Activated T-cell treated with anti-CD3 and anti-CD28 coated beads, Interleukin-2, amount 50 U/mL, for 4 hours (primary cell): Measurements from ENCODE around the gene CCL4L2. TPM values are rescaled to one million over a fixed set of nuclear protein-coding genes. Genes with fewer than 3 reads are reported as not detected.
A peak's percentile ranks its signal among the peaks of the same experiment; 100 is the strongest.
"Not testable (repeated sequence)": the region's sequence is repeated elsewhere in the genome, so short reads cannot be mapped to it uniquely, and the experiment has no call there.

ENCODE experiments used
- ATAC-seq, 2 donors: fragments of 200-7000 bp; cut with Tn5 transposase; one replicate each; pipeline ENCODE4 v1.10.0; 2021
- DNase-seq: peaks from one replicate; pipeline ENCODE4 v3.0.0-alpha.2; 2020
- H3K27me3 Mint-ChIP-seq: one replicate; pipeline ENCODE4 v1.8.0; 2021; ENCODE audit warnings: low read depth, mixed read lengths
- H3K36me3 Mint-ChIP-seq: one replicate; pipeline ENCODE4 v1.8.0; 2022; ENCODE audit warnings: mixed read lengths; ENCODE audit not compliant: insufficient read depth
- H3K4me1 Mint-ChIP-seq: one replicate; pipeline ENCODE4 v1.8.0; 2021; ENCODE audit warnings: low read depth, mixed read lengths
- H3K4me3 Mint-ChIP-seq: one replicate; pipeline ENCODE4 v1.8.0; 2021; ENCODE audit warnings: mild to moderate bottlenecking, moderate library complexity, mixed read lengths
- H3K9me3 Mint-ChIP-seq: one replicate; pipeline ENCODE4 v1.8.0; 2021; ENCODE audit warnings: mixed read lengths
- total RNA-seq, 3 donors: library from RNA; stranded (reverse); gene quantifications; one replicate each; pipeline ENCODE4 v1.2.1, GENCODE V29; 2021

Gene CCL4L2
- total RNA-seq, 3 donors from 2014 or later, result 83.5 to 517 (median 380) TPM

- ATAC-seq, result no peak
- Mint-ChIP-seq H3K9me3 (no peaks in the 10 kb centered on the region), H3K4me1 (peaks cover 26% of the 10 kb centered on the region), H3K36me3 (no peaks in the 10 kb centered on the region), H3K27me3 (peaks cover 17% of the 10 kb centered on the region), H3K4me3 (no peak overlapping the region)
- DNase-seq, result no peak
These were observed 5.0 kb upstream of the CCL4L2 start for GRCh38 chr17:36205637-36206485.

GRCh38 chr17:36206486-36206821 lies 4.4 kb upstream of the CCL4L2 start:
- H3K36me3 Mint-ChIP-seq, H3K4me3 Mint-ChIP-seq, DNase-seq, H3K9me3 Mint-ChIP-seq: not testable (repeated sequence)
- Mint-ChIP-seq H3K4me1 (peaks cover 28% of the 10 kb centered on the region), H3K27me3 (peaks cover 19% of the 10 kb centered on the region)
- peak in 1 of 2 donors; percentile 65 for ATAC-seq

- H3K36me3 Mint-ChIP-seq, DNase-seq, H3K4me3 Mint-ChIP-seq, H3K9me3 Mint-ChIP-seq, ATAC-seq: not testable (repeated sequence)
- Mint-ChIP-seq H3K4me1 (peaks cover 25% of the 10 kb centered on the region), H3K27me3 (peaks cover 23% of the 10 kb centered on the region)
These were observed 3.5 kb upstream of the CCL4L2 start for GRCh38 chr17:36207383-36207782.

GRCh38 chr17:36209575-36209974 lies 1.3 kb upstream of the CCL4L2 start:
- no peaks in the 10 kb centered on the region for H3K9me3 Mint-ChIP-seq
- ATAC-seq (no peak), DNase-seq (no peak)
- no peak overlapping the region for H3K4me3 Mint-ChIP-seq
- peaks cover 22% of the 10 kb centered on the region for H3K4me1 Mint-ChIP-seq
- peaks cover 19% of the 10 kb centered on the region for H3K27me3 Mint-ChIP-seq
- no peaks in the 10 kb centered on the region for H3K36me3 Mint-ChIP-seq

- not testable (repeated sequence) for H3K9me3 Mint-ChIP-seq, DNase-seq, ATAC-seq, H3K36me3 Mint-ChIP-seq
- Mint-ChIP-seq H3K4me3 (peak overlapping the region; percentile 75), H3K4me1 (peaks cover 23% of the 10 kb centered on the region), H3K27me3 (peaks cover 19% of the 10 kb centered on the region)
These were observed 815 bp downstream of the CCL4L2 start for GRCh38 chr17:36211484-36212271.

- H3K4me1 Mint-ChIP-seq, result peaks cover 21% of the 10 kb centered on the region
- peaks cover 17% of the 10 kb centered on the region for H3K27me3 Mint-ChIP-seq
- H3K4me3 Mint-ChIP-seq, result peak overlapping the region; percentile 75
- no peaks in the 10 kb centered on the region for H3K36me3 Mint-ChIP-seq
- no peak for DNase-seq
- H3K9me3 Mint-ChIP-seq, result no peaks in the 10 kb centered on the region
- ATAC-seq, result no peak
These were observed 1.4 kb downstream of the CCL4L2 start for GRCh38 chr17:36212272-36212605.

- DNase-seq, result no peak
- H3K27me3 Mint-ChIP-seq, result peaks cover 19% of the 10 kb centered on the region
- no peak for ATAC-seq
- H3K9me3 Mint-ChIP-seq, result no peaks in the 10 kb centered on the region
- H3K4me3 Mint-ChIP-seq, result peak overlapping the region; percentile 75
- H3K4me1 Mint-ChIP-seq, result peaks cover 21% of the 10 kb centered on the region
- H3K36me3 Mint-ChIP-seq, result no peaks in the 10 kb centered on the region
These were observed 2.1 kb downstream of the CCL4L2 start for GRCh38 chr17:36212966-36213365.

- ATAC-seq, result no peak
- Mint-ChIP-seq H3K9me3 (peaks cover 4% of the 10 kb centered on the region), H3K4me1 (peaks cover 21% of the 10 kb centered on the region), H3K36me3 (no peaks in the 10 kb centered on the region), H3K4me3 (no peak overlapping the region), H3K27me3 (peaks cover 19% of the 10 kb centered on the region)
- no peak for DNase-seq
These were observed 2.8 kb downstream of the CCL4L2 start for GRCh38 chr17:36213695-36214094.

GRCh38 chr17:36214918-36215317 lies 4.1 kb downstream of the CCL4L2 start:
- Mint-ChIP-seq H3K36me3 (no peaks in the 10 kb centered on the region), H3K4me3 (no peak overlapping the region)
- no peak for ATAC-seq

GRCh38 chr17:36215406-36216308 lies 4.8 kb downstream of the CCL4L2 start:
- peaks cover 15% of the 10 kb centered on the region for H3K27me3 Mint-ChIP-seq
- not testable (repeated sequence) for ATAC-seq, H3K4me3 Mint-ChIP-seq, DNase-seq, H3K9me3 Mint-ChIP-seq, H3K36me3 Mint-ChIP-seq
- peaks cover 15% of the 10 kb centered on the region for H3K4me1 Mint-ChIP-seq

More at GRCh38 chr17:36214918-36215317, 4.1 kb downstream of the CCL4L2 start:
- peaks cover 17% of the 10 kb centered on the region for H3K27me3 Mint-ChIP-seq
- no peak for DNase-seq
- peaks cover 21% of the 10 kb centered on the region for H3K4me1 Mint-ChIP-seq
- peaks cover 10% of the 10 kb centered on the region for H3K9me3 Mint-ChIP-seq

GRCh38 chr17:36219556-36219955 lies 8.7 kb downstream of the CCL4L2 start:
- not testable (repeated sequence) for H3K4me1 Mint-ChIP-seq, H3K4me3 Mint-ChIP-seq, ATAC-seq, DNase-seq, H3K9me3 Mint-ChIP-seq, H3K36me3 Mint-ChIP-seq
- peaks cover 12% of the 10 kb centered on the region for H3K27me3 Mint-ChIP-seq

GRCh38 chr17:36220737-36221580 lies 10.1 kb downstream of the CCL4L2 start:
- H3K4me3 Mint-ChIP-seq, H3K27me3 Mint-ChIP-seq, DNase-seq, ATAC-seq, H3K9me3 Mint-ChIP-seq, H3K36me3 Mint-ChIP-seq, H3K4me1 Mint-ChIP-seq: not testable (repeated sequence)

GRCh38 chr17:36221581-36222100 lies 10.8 kb downstream of the CCL4L2 start:
- not testable (repeated sequence) for H3K27me3 Mint-ChIP-seq, ATAC-seq, H3K36me3 Mint-ChIP-seq

More at GRCh38 chr17:36221581-36222100, 10.8 kb downstream of the CCL4L2 start:
- H3K4me1 Mint-ChIP-seq, H3K9me3 Mint-ChIP-seq, H3K4me3 Mint-ChIP-seq, DNase-seq: not testable (repeated sequence)
